ENCODE data around the gene AFAP1L1. TPM values are rescaled to one million over a fixed set of nuclear protein-coding genes. Genes with fewer than 3 reads are reported as not detected.

The AFAP1L1 gene
- total RNA-seq, 1 donor from 2014 or later = 8.3 TPM

GRCh38 chr5:149260761-149261160 is 10.9 kb upstream of the AFAP1L1 start:
- no peaks in the 10 kb centered on the region for H3K36me3 ChIP-seq (ENCODE audit: insufficient read depth, low read length)
- DNase-seq (ENCODE audit: low read depth) (no peak), FAIRE-seq (no peak)
- H2AFZ ChIP-seq (ENCODE audit: low read depth, low read length) = no peak overlapping the region
- peaks cover 3% of the 10 kb centered on the region for H3K9me3 Mint-ChIP-seq (ENCODE audit: unreplicated experiment)
- peaks cover 26% of the 10 kb centered on the region for H3K4me1 Mint-ChIP-seq (ENCODE audit: low read depth, unreplicated experiment)
- H3K27ac Mint-ChIP-seq (ENCODE audit: unreplicated experiment) = no peak overlapping the region
- no peaks in the 10 kb centered on the region for H3K36me3 Mint-ChIP-seq (ENCODE audit: low read depth, unreplicated experiment)
- no peaks in the 10 kb centered on the region for H3K9me3 ChIP-seq (ENCODE audit: insufficient read depth, low read depth, low read length)
- peaks cover 53% of the 10 kb centered on the region for H3K27me3 Mint-ChIP-seq (ENCODE audit: low read depth, unreplicated experiment)
- no peak overlapping the region for H3K4me2 ChIP-seq (ENCODE audit: low read length)
- H3K4me1 ChIP-seq (ENCODE audit: insufficient read depth, low read length) = peaks cover 19% of the 10 kb centered on the region
- H3K9ac ChIP-seq (ENCODE audit: low read length) = no peak overlapping the region
- H3K27me3 ChIP-seq (ENCODE audit: insufficient read depth, low read length) = peaks cover 10% of the 10 kb centered on the region
- H3K79me2 ChIP-seq (ENCODE audit: insufficient read depth, low read length) = no peaks in the 10 kb centered on the region
- no peak overlapping the region for H3K4me3 ChIP-seq (ENCODE audit: insufficient read depth, low read depth, low read length)
- H3K4me3 Mint-ChIP-seq (ENCODE audit: unreplicated experiment) = no peak overlapping the region
- TF ChIP-seq EZH2 (IDR thresholded peaks at IDR 0.05; ENCODE audit: insufficient read depth, low read length) = no peak
- TF ChIP-seq, protein P1, sequence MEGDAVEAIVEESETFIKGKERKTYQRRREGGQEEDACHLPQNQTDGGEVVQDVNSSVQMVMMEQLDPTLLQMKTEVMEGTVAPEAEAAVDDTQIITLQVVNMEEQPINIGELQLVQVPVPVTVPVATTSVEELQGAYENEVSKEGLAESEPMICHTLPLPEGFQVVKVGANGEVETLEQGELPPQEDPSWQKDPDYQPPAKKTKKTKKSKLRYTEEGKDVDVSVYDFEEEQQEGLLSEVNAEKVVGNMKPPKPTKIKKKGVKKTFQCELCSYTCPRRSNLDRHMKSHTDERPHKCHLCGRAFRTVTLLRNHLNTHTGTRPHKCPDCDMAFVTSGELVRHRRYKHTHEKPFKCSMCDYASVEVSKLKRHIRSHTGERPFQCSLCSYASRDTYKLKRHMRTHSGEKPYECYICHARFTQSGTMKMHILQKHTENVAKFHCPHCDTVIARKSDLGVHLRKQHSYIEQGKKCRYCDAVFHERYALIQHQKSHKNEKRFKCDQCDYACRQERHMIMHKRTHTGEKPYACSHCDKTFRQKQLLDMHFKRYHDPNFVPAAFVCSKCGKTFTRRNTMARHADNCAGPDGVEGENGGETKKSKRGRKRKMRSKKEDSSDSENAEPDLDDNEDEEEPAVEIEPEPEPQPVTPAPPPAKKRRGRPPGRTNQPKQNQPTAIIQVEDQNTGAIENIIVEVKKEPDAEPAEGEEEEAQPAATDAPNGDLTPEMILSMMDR (IDR thresholded peaks at IDR 0.05; ENCODE audit: insufficient read depth, low read depth, low read length) = no peak
- no peak overlapping the region for H3K27ac ChIP-seq (ENCODE audit: low read depth, low read length)
- H4K20me1 ChIP-seq (ENCODE audit: insufficient read depth, low read length) = no peaks in the 10 kb centered on the region

DNA sequence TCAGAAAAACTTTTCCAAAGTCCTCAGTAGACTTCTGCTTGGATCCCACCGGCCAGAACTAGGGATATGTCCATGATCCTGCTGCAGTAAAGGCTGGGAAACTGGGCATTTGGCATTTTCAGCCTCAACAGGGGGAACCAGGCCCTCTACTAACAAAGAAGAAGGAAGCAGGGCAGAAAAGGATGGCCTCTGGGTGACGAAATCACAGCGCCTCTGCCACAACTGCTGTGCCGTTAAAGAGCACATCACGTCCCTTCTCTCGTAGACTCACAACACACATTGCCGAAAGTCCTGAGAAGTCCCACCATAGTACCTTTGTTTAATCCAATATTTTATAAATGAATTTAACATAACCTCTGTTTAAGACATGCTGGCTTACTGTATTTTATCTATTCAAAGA is 10.4 kb upstream of the AFAP1L1 start:
- Histone ChIP-seq H4K20me1 (ENCODE audit: insufficient read depth, low read length) (no peaks in the 10 kb centered on the region), H3K4me3 (ENCODE audit: insufficient read depth, low read depth, low read length) (no peak overlapping the region), H3K9me3 (ENCODE audit: insufficient read depth, low read depth, low read length) (no peaks in the 10 kb centered on the region), H3K36me3 (ENCODE audit: insufficient read depth, low read length) (no peaks in the 10 kb centered on the region), H3K27ac (ENCODE audit: low read depth, low read length) (no peak overlapping the region), H3K9ac (ENCODE audit: low read length) (no peak overlapping the region), H3K4me1 (ENCODE audit: insufficient read depth, low read length) (peaks cover 18% of the 10 kb centered on the region), H3K27me3 (ENCODE audit: insufficient read depth, low read length) (peaks cover 10% of the 10 kb centered on the region), H3K79me2 (ENCODE audit: insufficient read depth, low read length) (no peaks in the 10 kb centered on the region), H3K4me2 (ENCODE audit: low read length) (no peak overlapping the region), H2AFZ (ENCODE audit: low read depth, low read length) (no peak overlapping the region)
- H3K9me3 Mint-ChIP-seq (ENCODE audit: unreplicated experiment) = peaks cover 3% of the 10 kb centered on the region
- no peak overlapping the region for H3K27ac Mint-ChIP-seq (ENCODE audit: unreplicated experiment)
- H3K36me3 Mint-ChIP-seq (ENCODE audit: low read depth, unreplicated experiment) = no peaks in the 10 kb centered on the region
- peaks cover 53% of the 10 kb centered on the region for H3K27me3 Mint-ChIP-seq (ENCODE audit: low read depth, unreplicated experiment)
- H3K4me3 Mint-ChIP-seq (ENCODE audit: unreplicated experiment) = no peak overlapping the region
- peaks cover 22% of the 10 kb centered on the region for H3K4me1 Mint-ChIP-seq (ENCODE audit: low read depth, unreplicated experiment)
- DNase-seq (ENCODE audit: low read depth) = no peak
- no peak for FAIRE-seq
- TF ChIP-seq, protein P1 (IDR thresholded peaks at IDR 0.05; ENCODE audit: insufficient read depth, low read depth, low read length) = no peak
- TF ChIP-seq EZH2 (IDR thresholded peaks at IDR 0.05; ENCODE audit: insufficient read depth, low read length) = no peak

- Histone ChIP-seq H3K36me3 (ENCODE audit: insufficient read depth, low read length) (no peaks in the 10 kb centered on the region), H3K27me3 (ENCODE audit: insufficient read depth, low read length) (peaks cover 10% of the 10 kb centered on the region), H2AFZ (ENCODE audit: low read depth, low read length) (no peak overlapping the region), H3K9ac (ENCODE audit: low read length) (no peak overlapping the region), H3K27ac (ENCODE audit: low read depth, low read length) (no peak overlapping the region), H3K4me3 (ENCODE audit: insufficient read depth, low read depth, low read length) (no peak overlapping the region), H3K9me3 (ENCODE audit: insufficient read depth, low read depth, low read length) (no peaks in the 10 kb centered on the region), H3K4me2 (ENCODE audit: low read length) (no peak overlapping the region), H4K20me1 (ENCODE audit: insufficient read depth, low read length) (no peaks in the 10 kb centered on the region), H3K4me1 (ENCODE audit: insufficient read depth, low read length) (peaks cover 11% of the 10 kb centered on the region), H3K79me2 (ENCODE audit: insufficient read depth, low read length) (no peaks in the 10 kb centered on the region)
- DNase-seq (ENCODE audit: low read depth) (no peak), FAIRE-seq (no peak)
- Mint-ChIP-seq H3K4me1 (ENCODE audit: low read depth, unreplicated experiment) (peaks cover 12% of the 10 kb centered on the region), H3K27me3 (ENCODE audit: low read depth, unreplicated experiment) (peaks cover 53% of the 10 kb centered on the region), H3K4me3 (ENCODE audit: unreplicated experiment) (no peak overlapping the region), H3K36me3 (ENCODE audit: low read depth, unreplicated experiment) (no peaks in the 10 kb centered on the region), H3K9me3 (ENCODE audit: unreplicated experiment) (peaks cover 3% of the 10 kb centered on the region), H3K27ac (ENCODE audit: unreplicated experiment) (no peak overlapping the region)
- TF ChIP-seq, protein P1 (IDR thresholded peaks at IDR 0.05; ENCODE audit: insufficient read depth, low read depth, low read length) = no peak
- no peak for TF ChIP-seq EZH2 (IDR thresholded peaks at IDR 0.05; ENCODE audit: insufficient read depth, low read length)
Observed at GRCh38 chr5:149262315-149262714, 9.3 kb upstream of the AFAP1L1 start.
